ENCODE results near the gene FKRP. TPM values are rescaled to one million over a fixed set of nuclear protein-coding genes. Genes with fewer than 3 reads are reported as not detected.

The FKRP gene
- polyA plus RNA-seq, 4 donors: 15.7 to 29.3 (median 26.4) TPM

Other genes with a start within 250 kb of the FKRP start
- gene CALM3, start 144.7 kb upstream of the FKRP start, polyA plus RNA-seq (ENCODE audit: insufficient read length in 4 of 4): 100 to 1,000 TPM; 405 to 493 (median 431) TPM
- 1 to 10 TPM; 2.1 to 3.1 (median 2.5) TPM for gene PTGIR, start 121.0 kb upstream of the FKRP start, polyA plus RNA-seq (ENCODE audit: insufficient read length in 4 of 4)
- gene GNG8, start 109.9 kb upstream of the FKRP start, polyA plus RNA-seq (ENCODE audit: insufficient read length in 4 of 4): 1 to 10 TPM; 1.2 to 7.7 (median 4.1) TPM
- 10 to 100 TPM; 24.0 to 33.8 (median 30.0) TPM for gene DACT3, start 84.9 kb upstream of the FKRP start, polyA plus RNA-seq (ENCODE audit: insufficient read length in 4 of 4)
- 10 to 100 TPM; 31.1 to 53.7 (median 41.1) TPM for gene PRKD2, start 28.9 kb upstream of the FKRP start, polyA plus RNA-seq (ENCODE audit: insufficient read length in 4 of 4)
- 100 to 1,000 TPM in 1 of 4 donors, 10 to 100 TPM in 3; 74.9 to 113 (median 91.5) TPM for gene STRN4, start 393 bp downstream of the FKRP start, polyA plus RNA-seq (ENCODE audit: insufficient read length in 4 of 4)
- 10 to 100 TPM; 39.3 to 47.1 (median 43.0) TPM for gene SLC1A5, start 42.5 kb downstream of the FKRP start, polyA plus RNA-seq (ENCODE audit: insufficient read length in 4 of 4)
- 100 to 1,000 TPM in 2 of 4 donors, 10 to 100 TPM in 2; 83.5 to 112 (median 100) TPM for gene AP2S1, start 104.8 kb downstream of the FKRP start, polyA plus RNA-seq (ENCODE audit: insufficient read length in 4 of 4)
- 10 to 100 TPM; 46.3 to 55.2 (median 48.6) TPM for gene ARHGAP35, start 114.9 kb downstream of the FKRP start, polyA plus RNA-seq (ENCODE audit: insufficient read length in 4 of 4)

Data from left renal cortex interstitium (tissue), 4 donors.